HCT116 (cell line): ENCODE data around the gene SHANK3.

Experiments used
- CTCF ChIP-seq, 3 experiments: fragments of 200-600 bp in 1 of 3; sonication (generic) in 1 of 3; IDR thresholded peaks in 2 of 3; conservative IDR thresholded peaks in 1 of 3; 2 replicates each; pipeline ENCODE4 v1.5.1; 2012 to 2017; ENCODE audit warnings: low read depth in 2 of 3, low read length in 2 of 3, antibody characterized with exemption in 1 of 3, borderline replicate concordance in 1 of 3, control low read depth in 1 of 3, mild to moderate bottlenecking in 1 of 3, mixed read lengths in 1 of 3, mixed run types in 1 of 3, moderate library complexity in 1 of 3; ENCODE audit not compliant: insufficient read depth in 1 of 3
- JUND ChIP-seq: IDR thresholded peaks from 2 replicates; pipeline ENCODE4 v1.6.1; 2012
- POLR2A ChIP-seq: IDR thresholded peaks from 2 replicates; pipeline ENCODE4 v1.7.0; 2011; ENCODE audit warnings: borderline replicate concordance; ENCODE audit not compliant: insufficient read depth, insufficient read length; ENCODE audit errors: extremely low read depth
- TF ChIP-seq, protein P1 (sequence below): IDR thresholded peaks from 2 replicates; pipeline ENCODE4 v1.6.1; 2012; ENCODE audit warnings: low read depth

DNA sequence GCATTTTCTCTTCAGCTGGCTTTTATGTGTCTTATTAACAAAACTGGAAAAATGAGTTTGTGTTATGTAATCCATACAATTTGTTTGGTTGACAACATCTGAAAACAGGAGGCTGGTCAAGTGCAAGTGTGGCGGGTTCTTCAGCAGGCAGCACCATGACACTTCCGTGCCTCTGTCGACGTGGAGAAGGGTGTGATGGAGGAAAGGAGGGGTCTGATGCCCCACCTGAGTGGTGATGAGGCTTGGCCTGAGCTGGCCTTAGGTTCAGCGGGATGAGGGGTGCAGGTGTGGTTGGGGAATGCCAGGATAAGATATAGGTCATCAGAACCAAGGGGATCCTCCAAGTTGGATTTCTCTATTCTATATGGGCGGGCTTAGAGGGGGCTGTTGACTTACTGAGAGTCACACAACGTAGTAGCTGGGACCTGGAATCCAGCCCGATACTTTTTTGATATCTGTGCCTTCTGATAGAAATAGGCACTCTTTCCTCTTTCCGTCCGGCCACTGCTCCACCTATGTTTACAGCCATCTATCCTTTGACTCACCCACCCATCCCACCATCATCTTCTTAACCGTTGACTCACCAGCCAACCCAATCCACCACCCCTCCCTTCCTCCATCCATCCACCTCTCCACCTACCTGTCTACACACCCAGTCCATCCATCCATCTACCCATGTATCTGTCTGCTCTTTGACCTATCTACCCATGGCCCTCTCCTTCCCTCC lies 29.0 kb downstream of the SHANK3 start:
- TF ChIP-seq CTCF (IDR thresholded peaks at IDR 0.05 in 2 of 3, conservative IDR thresholded peaks at IDR 0.05 in 1 of 3; ENCODE audit: borderline replicate concordance in 1 of 3, insufficient read depth in 1 of 3, low read depth in 2 of 3, low read length in 2 of 3) (no peak), JUND (no peak), POLR2A (no peak)
- TF ChIP-seq, protein P1, sequence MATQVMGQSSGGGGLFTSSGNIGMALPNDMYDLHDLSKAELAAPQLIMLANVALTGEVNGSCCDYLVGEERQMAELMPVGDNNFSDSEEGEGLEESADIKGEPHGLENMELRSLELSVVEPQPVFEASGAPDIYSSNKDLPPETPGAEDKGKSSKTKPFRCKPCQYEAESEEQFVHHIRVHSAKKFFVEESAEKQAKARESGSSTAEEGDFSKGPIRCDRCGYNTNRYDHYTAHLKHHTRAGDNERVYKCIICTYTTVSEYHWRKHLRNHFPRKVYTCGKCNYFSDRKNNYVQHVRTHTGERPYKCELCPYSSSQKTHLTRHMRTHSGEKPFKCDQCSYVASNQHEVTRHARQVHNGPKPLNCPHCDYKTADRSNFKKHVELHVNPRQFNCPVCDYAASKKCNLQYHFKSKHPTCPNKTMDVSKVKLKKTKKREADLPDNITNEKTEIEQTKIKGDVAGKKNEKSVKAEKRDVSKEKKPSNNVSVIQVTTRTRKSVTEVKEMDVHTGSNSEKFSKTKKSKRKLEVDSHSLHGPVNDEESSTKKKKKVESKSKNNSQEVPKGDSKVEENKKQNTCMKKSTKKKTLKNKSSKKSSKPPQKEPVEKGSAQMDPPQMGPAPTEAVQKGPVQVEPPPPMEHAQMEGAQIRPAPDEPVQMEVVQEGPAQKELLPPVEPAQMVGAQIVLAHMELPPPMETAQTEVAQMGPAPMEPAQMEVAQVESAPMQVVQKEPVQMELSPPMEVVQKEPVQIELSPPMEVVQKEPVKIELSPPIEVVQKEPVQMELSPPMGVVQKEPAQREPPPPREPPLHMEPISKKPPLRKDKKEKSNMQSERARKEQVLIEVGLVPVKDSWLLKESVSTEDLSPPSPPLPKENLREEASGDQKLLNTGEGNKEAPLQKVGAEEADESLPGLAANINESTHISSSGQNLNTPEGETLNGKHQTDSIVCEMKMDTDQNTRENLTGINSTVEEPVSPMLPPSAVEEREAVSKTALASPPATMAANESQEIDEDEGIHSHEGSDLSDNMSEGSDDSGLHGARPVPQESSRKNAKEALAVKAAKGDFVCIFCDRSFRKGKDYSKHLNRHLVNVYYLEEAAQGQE = no peak
